Neural cell (in vitro differentiated cells): ENCODE results near the gene NETO1. TPM values are rescaled to one million over a fixed set of nuclear protein-coding genes. Genes with fewer than 3 reads are reported as not detected.

Experiments
- H2AFZ ChIP-seq: fragments of 200-600, 300-800 bp; sonication (generic), shearing (Covaris generic); 2 replicates; pipeline ENCODE4 v1.6.0; 2014; ENCODE audit warnings: low read depth, mild to moderate bottlenecking, antibody characterized with exemption, low read length, moderate library complexity
- H3F3A ChIP-seq: fragments of 200-600 bp; shearing (Covaris generic); 2 replicates; pipeline ENCODE4 v1.6.1; 2016; ENCODE audit warnings: mild to moderate bottlenecking, moderate library complexity, mixed read lengths, antibody characterized with exemption, low read length; ENCODE audit not compliant: insufficient read depth, poor library complexity, severe bottlenecking
- H3K27ac ChIP-seq: fragments of 200-600, 300-800 bp; sonication (generic), shearing (Covaris generic); 2 replicates; pipeline ENCODE4 v1.5.1; 2014; ENCODE audit warnings: mild to moderate bottlenecking, low read length, moderate library complexity
- H3K27me3 ChIP-seq: fragments of 300-800, 200-600 bp; sonication (generic), shearing (Covaris generic); 2 replicates; pipeline ENCODE4 v1.6.0; 2014; ENCODE audit warnings: mild to moderate bottlenecking, low read depth, low read length, moderate library complexity; ENCODE audit not compliant: insufficient read depth
- H3K36me3 ChIP-seq: fragments of 300-800, 200-600 bp; sonication (generic), shearing (Covaris generic); 2 replicates; pipeline ENCODE4 v1.5.1; 2014; ENCODE audit warnings: mild to moderate bottlenecking, antibody characterized with exemption, low read length, moderate library complexity; ENCODE audit not compliant: insufficient read depth
- H3K4me2 ChIP-seq: fragments of 300-800, 200-600 bp; sonication (generic), shearing (Covaris generic); 2 replicates; pipeline ENCODE4 v1.6.0; 2014; ENCODE audit warnings: mild to moderate bottlenecking, low read length
- H3K4me3 ChIP-seq: fragments of 300-800, 200-600 bp; sonication (generic), shearing (Covaris generic); 2 replicates; pipeline ENCODE4 v1.5.1; 2014; ENCODE audit warnings: mild to moderate bottlenecking, low read length, moderate library complexity
- H3K79me2 ChIP-seq: fragments of 200-600 bp; shearing (Covaris generic); replicated peaks from 2 replicates; pipeline ENCODE4 v1.6.0; 2014; ENCODE audit warnings: mild to moderate bottlenecking, low read length, moderate library complexity; ENCODE audit not compliant: insufficient read depth
- H3K9ac ChIP-seq: fragments of 300-800, 200-600 bp; sonication (generic), shearing (Covaris generic); 2 replicates; pipeline ENCODE4 v1.6.1; 2016; ENCODE audit warnings: mild to moderate bottlenecking, low read length, mixed read lengths
- H3K9me2 ChIP-seq: fragments of 200-600 bp; shearing (Covaris generic); 2 replicates; pipeline ENCODE4 v1.6.1; 2016; ENCODE audit warnings: mild to moderate bottlenecking, low read length, mixed read lengths; ENCODE audit not compliant: insufficient read depth
- H3K9me3 ChIP-seq: fragments of 200-600, 300-800 bp; sonication (generic), shearing (Covaris generic); 2 replicates; pipeline ENCODE4 v1.6.1; 2016; ENCODE audit warnings: mild to moderate bottlenecking, mixed run types, low read length, moderate library complexity, mixed read lengths
- H4K20me1 ChIP-seq: fragments of 200-600 bp; shearing (Covaris generic); 2 replicates; pipeline ENCODE4 v1.6.1; 2016; ENCODE audit warnings: mild to moderate bottlenecking, mixed run types; ENCODE audit not compliant: insufficient read depth
- CTCF ChIP-seq: fragments of 450-650 bp; IDR thresholded peaks from 2 replicates; pipeline ENCODE4 v1.5.1; 2014; ENCODE audit warnings: antibody characterized with exemption, mild to moderate bottlenecking, moderate library complexity; ENCODE audit not compliant: poor library complexity, severe bottlenecking
- EP300 ChIP-seq: fragments of 450-650 bp; conservative IDR thresholded peaks from 2 replicates; pipeline ENCODE4 v1.6.1; 2014; ENCODE audit warnings: antibody characterized with exemption, mild to moderate bottlenecking, moderate library complexity; ENCODE audit not compliant: poor library complexity, severe bottlenecking
- EZH2 ChIP-seq: fragments of 200-600, 300-800 bp; shearing (Covaris generic), sonication (generic); IDR thresholded peaks from 2 replicates; pipeline ENCODE4 v1.6.1; 2014; ENCODE audit warnings: antibody characterized with exemption, low read length, borderline replicate concordance, mild to moderate bottlenecking; ENCODE audit not compliant: insufficient read depth, poor library complexity, severe bottlenecking
- MXI1 ChIP-seq: fragments of 450-650 bp; conservative IDR thresholded peaks from 2 replicates; pipeline ENCODE4 v1.6.1; 2014; ENCODE audit warnings: antibody characterized with exemption, mild to moderate bottlenecking; ENCODE audit not compliant: poor library complexity, severe bottlenecking
- POLR2AphosphoS5 ChIP-seq: IDR thresholded peaks from 2 replicates; pipeline ENCODE4 v1.6.1; 2012
- RAD21 ChIP-seq: fragments of 450-650 bp; conservative IDR thresholded peaks from 2 replicates; pipeline ENCODE4 v1.6.1; 2014; ENCODE audit warnings: antibody characterized with exemption, mild to moderate bottlenecking, moderate library complexity
- REST ChIP-seq: IDR thresholded peaks from 2 replicates; pipeline ENCODE4 v1.6.1; 2012; ENCODE audit warnings: borderline replicate concordance
- SMC3 ChIP-seq: fragments of 450-650 bp; conservative IDR thresholded peaks from 2 replicates; pipeline ENCODE4 v1.6.1; 2014; ENCODE audit warnings: antibody characterized with exemption, mild to moderate bottlenecking, moderate library complexity; ENCODE audit not compliant: poor library complexity
- TAF1 ChIP-seq: IDR thresholded peaks from 2 replicates; pipeline ENCODE4 v1.6.1; 2012; ENCODE audit warnings: low read depth
- polyA plus RNA-seq: library from polyadenylated mRNA; depleted of rRNA; stranded (reverse); fragments of >200 nt; gene quantifications from 2 replicates; pipeline ENCODE4 v1.2.3, GENCODE V29; 2014

The NETO1 gene
- polyA plus RNA-seq, 1 donor from 2014 or later, result 0.45 TPM

GRCh38 chr18:72908181-72908580 lies 40.4 kb upstream of the NETO1 start:
- no peak overlapping the region for H2AFZ ChIP-seq
- H3K4me2 ChIP-seq, result no peak overlapping the region
- H3K27ac ChIP-seq, result no peak overlapping the region
- no peaks in the 10 kb centered on the region for H3F3A ChIP-seq
- H3K9ac ChIP-seq, result no peak overlapping the region
- H3K79me2 ChIP-seq, result no peaks in the 10 kb centered on the region
- no peak overlapping the region for H3K4me3 ChIP-seq
- H3K9me3 ChIP-seq, result no peaks in the 10 kb centered on the region
- TF ChIP-seq MXI1, result no peak
- no peak for TF ChIP-seq EP300
- no peak for TF ChIP-seq REST
- TF ChIP-seq SMC3, result no peak
- no peak for TF ChIP-seq EZH2
- no peak for TF ChIP-seq TAF1
- TF ChIP-seq CTCF, result no peak
- no peak for TF ChIP-seq RAD21
- TF ChIP-seq POLR2AphosphoS5, result no peak
- no peaks in the 10 kb centered on the region for H4K20me1 ChIP-seq
- H3K27me3 ChIP-seq, result no peaks in the 10 kb centered on the region
- H3K9me2 ChIP-seq, result no peaks in the 10 kb centered on the region
- H3K36me3 ChIP-seq, result no peaks in the 10 kb centered on the region

GRCh38 chr18:72903033-72903432 lies 35.2 kb upstream of the NETO1 start:
- TF ChIP-seq SMC3 (no peak), CTCF (no peak), POLR2AphosphoS5 (no peak), MXI1 (no peak), REST (no peak), TAF1 (no peak), RAD21 (no peak), EP300 (no peak)
- Histone ChIP-seq H3K27ac (no peak overlapping the region), H3F3A (no peaks in the 10 kb centered on the region), H3K9me2 (no peaks in the 10 kb centered on the region), H3K4me2 (no peak overlapping the region), H3K9me3 (no peaks in the 10 kb centered on the region), H4K20me1 (no peaks in the 10 kb centered on the region), H3K27me3 (no peaks in the 10 kb centered on the region), H3K9ac (no peak overlapping the region), H2AFZ (no peak overlapping the region), H3K4me3 (no peak overlapping the region), H3K36me3 (no peaks in the 10 kb centered on the region), H3K79me2 (no peaks in the 10 kb centered on the region)
